ENCODE measurements around the gene CXCL1. TPM values are rescaled to one million over a fixed set of nuclear protein-coding genes. Genes with fewer than 3 reads are reported as not detected.
A peak's percentile ranks its signal among the peaks of the same experiment; 100 is the strongest.

CXCL1 gene
- total RNA-seq, result 1 to 10 TPM in 1 of 2 donors, under 1 TPM in 1; 0.68 to 8.7 TPM

DNA sequence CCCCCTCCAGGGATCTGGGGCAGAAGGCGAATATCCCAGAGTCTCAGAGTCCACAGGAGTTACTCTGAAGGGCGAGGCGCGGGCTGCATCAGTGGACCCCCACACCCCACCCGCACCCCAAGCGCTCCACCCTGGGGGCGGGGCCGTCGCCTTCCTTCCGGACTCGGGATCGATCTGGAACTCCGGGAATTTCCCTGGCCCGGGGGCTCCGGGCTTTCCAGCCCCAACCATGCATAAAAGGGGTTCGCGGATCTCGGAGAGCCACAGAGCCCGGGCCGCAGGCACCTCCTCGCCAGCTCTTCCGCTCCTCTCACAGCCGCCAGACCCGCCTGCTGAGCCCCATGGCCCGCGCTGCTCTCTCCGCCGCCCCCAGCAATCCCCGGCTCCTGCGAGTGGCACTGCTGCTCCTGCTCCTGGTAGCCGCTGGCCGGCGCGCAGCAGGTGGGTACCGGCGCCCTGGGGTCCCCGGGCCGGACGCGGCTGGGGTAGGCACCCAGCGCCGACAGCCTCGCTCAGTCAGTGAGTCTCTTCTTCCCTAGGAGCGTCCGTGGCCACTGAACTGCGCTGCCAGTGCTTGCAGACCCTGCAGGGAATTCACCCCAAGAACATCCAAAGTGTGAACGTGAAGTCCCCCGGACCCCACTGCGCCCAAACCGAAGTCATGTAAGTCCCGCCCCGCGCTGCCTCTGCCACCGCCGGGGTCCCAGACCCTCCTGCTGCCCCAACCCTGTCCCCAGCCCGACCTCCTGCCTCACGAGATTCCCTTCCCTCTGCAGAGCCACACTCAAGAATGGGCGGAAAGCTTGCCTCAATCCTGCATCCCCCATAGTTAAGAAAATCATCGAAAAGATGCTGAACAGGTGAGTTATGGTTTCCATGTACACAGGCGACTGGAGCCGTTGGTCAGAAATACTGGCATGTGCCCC is at the start of gene CXCL1:
Gene CXCL1, plus strand, starts transcription at position 264 of the 926 bp plus-strand sequence. Its CDS starts 78 bp downstream, at position 342.
- Histone ChIP-seq H3K36me3 (no peaks in the 10 kb centered on the region), H3K4me3 (peak within 1 kb of the TSS; percentile 75), H3K27ac (no peak within 1 kb of the TSS), H3K4me1 (ENCODE audit: control insufficient read depth in 1 of 2, low read depth in 2 of 2) (peaks cover 0 to 12% of the 10 kb centered on the region in 2 donors), H3K9me3 (no peaks in the 10 kb centered on the region), H3K27me3 (replicated peaks; ENCODE audit: insufficient read depth) (no peaks in the 10 kb centered on the region)
- no peak for ATAC-seq (ENCODE audit: insufficient number of reproducible peaks, low FRiP score, low read depth)
- TF ChIP-seq, protein P1, sequence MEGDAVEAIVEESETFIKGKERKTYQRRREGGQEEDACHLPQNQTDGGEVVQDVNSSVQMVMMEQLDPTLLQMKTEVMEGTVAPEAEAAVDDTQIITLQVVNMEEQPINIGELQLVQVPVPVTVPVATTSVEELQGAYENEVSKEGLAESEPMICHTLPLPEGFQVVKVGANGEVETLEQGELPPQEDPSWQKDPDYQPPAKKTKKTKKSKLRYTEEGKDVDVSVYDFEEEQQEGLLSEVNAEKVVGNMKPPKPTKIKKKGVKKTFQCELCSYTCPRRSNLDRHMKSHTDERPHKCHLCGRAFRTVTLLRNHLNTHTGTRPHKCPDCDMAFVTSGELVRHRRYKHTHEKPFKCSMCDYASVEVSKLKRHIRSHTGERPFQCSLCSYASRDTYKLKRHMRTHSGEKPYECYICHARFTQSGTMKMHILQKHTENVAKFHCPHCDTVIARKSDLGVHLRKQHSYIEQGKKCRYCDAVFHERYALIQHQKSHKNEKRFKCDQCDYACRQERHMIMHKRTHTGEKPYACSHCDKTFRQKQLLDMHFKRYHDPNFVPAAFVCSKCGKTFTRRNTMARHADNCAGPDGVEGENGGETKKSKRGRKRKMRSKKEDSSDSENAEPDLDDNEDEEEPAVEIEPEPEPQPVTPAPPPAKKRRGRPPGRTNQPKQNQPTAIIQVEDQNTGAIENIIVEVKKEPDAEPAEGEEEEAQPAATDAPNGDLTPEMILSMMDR (IDR thresholded peaks at IDR 0.05), result no peak
- DNase-seq (ENCODE audit: low spot score), result no peak

DNA sequence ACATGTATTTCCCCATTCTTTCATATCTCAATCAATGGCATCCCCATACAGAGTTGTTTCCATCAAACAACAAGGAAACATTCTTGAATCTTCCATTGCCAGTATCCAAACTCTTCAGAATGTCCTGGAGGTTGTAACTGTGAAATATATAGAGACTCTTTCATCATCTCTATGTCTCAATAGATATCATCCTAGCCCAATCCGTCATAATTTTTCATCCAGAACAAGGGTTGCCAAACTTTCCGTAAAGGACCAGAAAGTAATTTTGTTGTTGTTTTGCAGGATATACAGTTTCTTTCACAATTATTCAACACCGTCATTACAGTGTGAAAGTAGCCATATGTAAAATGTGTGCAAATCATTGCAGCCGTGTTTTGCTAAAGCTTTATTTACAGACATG is 47.9 kb upstream of the CXCL1 start:
- H3K9me3 ChIP-seq, result no peaks in the 10 kb centered on the region
- H3K27ac ChIP-seq, result no peak overlapping the region
- no peaks in the 10 kb centered on the region for H3K4me1 ChIP-seq (ENCODE audit: control insufficient read depth in 1 of 2, low read depth in 2 of 2)
- no peaks in the 10 kb centered on the region for H3K36me3 ChIP-seq
- DNase-seq (ENCODE audit: low spot score) (no peak), ATAC-seq (ENCODE audit: insufficient number of reproducible peaks, low FRiP score, low read depth) (no peak)
- H3K4me3 ChIP-seq, result no peak overlapping the region
- H3K27me3 ChIP-seq (replicated peaks; ENCODE audit: insufficient read depth), result no peaks in the 10 kb centered on the region
- TF ChIP-seq, protein P1 (IDR thresholded peaks at IDR 0.05), result no peak

DNA sequence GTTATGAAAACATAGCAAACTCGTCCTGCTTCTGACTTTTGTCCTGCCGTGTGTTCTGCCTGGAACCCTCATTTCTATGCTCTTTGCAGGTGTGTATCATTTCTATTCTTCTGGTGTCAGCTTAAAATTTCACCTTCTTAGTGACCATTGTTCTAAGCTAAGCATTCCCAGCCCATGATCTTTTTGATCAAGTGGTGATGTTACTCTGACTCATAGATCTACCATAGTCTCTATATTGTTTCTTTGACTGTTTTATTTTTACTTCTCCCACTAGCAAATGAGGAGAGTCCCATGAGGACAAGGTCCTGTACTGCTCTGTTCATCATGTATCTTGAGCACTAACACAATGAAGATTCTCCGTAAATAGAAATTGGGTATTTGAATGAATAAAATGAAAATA is 46.8 kb upstream of the CXCL1 start:
- no peaks in the 10 kb centered on the region for H3K36me3 ChIP-seq
- no peak overlapping the region for H3K27ac ChIP-seq
- no peaks in the 10 kb centered on the region for H3K9me3 ChIP-seq
- ATAC-seq (ENCODE audit: insufficient number of reproducible peaks, low FRiP score, low read depth) (no peak), DNase-seq (ENCODE audit: low spot score) (no peak)
- no peaks in the 10 kb centered on the region for H3K4me1 ChIP-seq (ENCODE audit: control insufficient read depth in 1 of 2, low read depth in 2 of 2)
- TF ChIP-seq, protein P1 (IDR thresholded peaks at IDR 0.05), result no peak
- H3K27me3 ChIP-seq (replicated peaks; ENCODE audit: insufficient read depth), result no peaks in the 10 kb centered on the region
- H3K4me3 ChIP-seq, result no peak overlapping the region

DNA sequence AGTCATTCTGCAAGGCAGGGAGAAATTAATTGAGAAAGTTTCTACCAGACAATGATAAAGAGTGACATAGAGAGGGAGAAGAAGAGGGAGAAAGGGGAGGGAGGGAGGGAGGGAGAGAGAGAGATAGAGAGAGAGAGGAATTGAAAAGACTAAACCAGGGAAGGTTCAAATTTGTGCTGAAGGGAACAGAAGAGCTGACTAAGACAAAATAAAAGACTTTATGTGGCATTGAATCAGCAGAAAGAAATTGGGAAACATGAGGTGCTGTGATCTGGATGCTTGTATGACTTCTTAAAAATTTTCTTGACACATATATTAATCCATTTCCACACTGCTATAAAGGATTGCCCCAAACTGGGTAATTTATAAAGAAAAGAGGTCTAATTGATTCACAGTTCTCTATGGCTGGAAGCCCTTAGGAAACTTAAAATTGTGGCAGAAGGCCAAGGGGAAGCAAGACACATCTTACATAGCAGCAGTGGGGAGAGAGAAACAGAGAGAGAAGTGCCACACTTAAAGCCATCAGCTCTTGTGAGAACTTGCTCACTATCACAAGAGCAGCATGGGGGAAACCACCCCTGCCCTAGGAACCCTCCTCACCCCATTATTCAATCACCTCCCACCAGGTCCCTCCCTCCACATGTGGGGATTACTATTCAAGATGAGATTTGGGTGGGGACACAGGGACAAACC is 46.2 kb upstream of the CXCL1 start:
- DNase-seq (ENCODE audit: low spot score) (no peak), ATAC-seq (ENCODE audit: insufficient number of reproducible peaks, low FRiP score, low read depth) (no peak)
- TF ChIP-seq, protein P1 (IDR thresholded peaks at IDR 0.05), result no peak
- H3K4me3 ChIP-seq, result no peak overlapping the region
- no peaks in the 10 kb centered on the region for H3K36me3 ChIP-seq
- H3K27me3 ChIP-seq (replicated peaks; ENCODE audit: insufficient read depth), result no peaks in the 10 kb centered on the region
- H3K9me3 ChIP-seq, result peaks cover 4% of the 10 kb centered on the region
- H3K27ac ChIP-seq, result no peak overlapping the region
- no peaks in the 10 kb centered on the region for H3K4me1 ChIP-seq (ENCODE audit: control insufficient read depth in 1 of 2, low read depth in 2 of 2)

DNA sequence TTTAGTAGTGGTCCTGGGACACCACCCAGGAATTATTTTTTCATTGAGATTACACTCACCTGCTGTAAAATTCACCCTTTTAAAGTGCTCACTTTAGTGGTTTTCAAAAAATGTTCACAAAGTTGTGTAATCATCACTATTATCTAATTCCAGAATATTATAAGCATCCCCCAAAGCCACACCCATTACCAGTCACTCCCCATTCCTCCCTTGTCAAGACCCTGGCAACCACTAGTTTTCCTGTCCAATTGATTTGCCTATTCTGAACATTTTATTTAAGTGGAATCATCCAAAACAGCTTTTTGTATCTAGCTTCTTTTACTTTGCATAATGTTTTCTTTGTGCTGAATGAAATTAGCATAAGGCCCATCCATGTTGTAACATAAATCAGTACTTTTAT is 45.4 kb upstream of the CXCL1 start:
- TF ChIP-seq, protein P1 (IDR thresholded peaks at IDR 0.05), result no peak
- ATAC-seq (ENCODE audit: insufficient number of reproducible peaks, low FRiP score, low read depth) (no peak), DNase-seq (ENCODE audit: low spot score) (no peak)
- Histone ChIP-seq H3K27me3 (replicated peaks; ENCODE audit: insufficient read depth) (no peaks in the 10 kb centered on the region), H3K27ac (no peak overlapping the region), H3K9me3 (peaks cover 4% of the 10 kb centered on the region), H3K4me3 (no peak overlapping the region), H3K4me1 (ENCODE audit: control insufficient read depth in 1 of 2, low read depth in 2 of 2) (no peaks in the 10 kb centered on the region), H3K36me3 (no peaks in the 10 kb centered on the region)
